Body of pancreas (tissue), 4 donors: ENCODE data around the gene EAF1. TPM values are rescaled to one million over a fixed set of nuclear protein-coding genes. Genes with fewer than 3 reads are reported as not detected.

Source experiments
- ATAC-seq: fragments of 150-250 bp; one replicate; pipeline ENCODE4 v1.9.1; 2016
- DNase-seq, 4 donors: peaks; one replicate each; pipeline ENCODE4 v3.0.0-alpha.2; 2019
- H3K27ac ChIP-seq, 4 donors: fragments of 200-600 bp; sonication (generic); 1 replicate in 3 of 4; 2 replicates in 1 of 4; pipeline versions ENCODE4 v1.5.1 to v1.6.1; 2016 to 2019; ENCODE audit warnings: mild to moderate bottlenecking in 1 of 4, mixed read lengths in 1 of 4, moderate library complexity in 1 of 4
- H3K27me3 ChIP-seq, 2 donors: fragments of 200-600 bp; sonication (generic); one replicate each; pipeline ENCODE4 v1.6.0; 2016; ENCODE audit warnings: mild to moderate bottlenecking in 1 of 2
- H3K36me3 ChIP-seq, 2 donors: fragments of 200-600 bp; sonication (generic); replicated peaks in 1 of 2; 2 replicates each; pipeline ENCODE4 v1.5.1; 2016; ENCODE audit warnings: low read depth in 2 of 2; ENCODE audit not compliant: insufficient read depth in 1 of 2
- H3K4me1 ChIP-seq: fragments of 200-600 bp; sonication (generic); one replicate; pipeline ENCODE4 v1.6.0; 2016
- H3K4me3 ChIP-seq, 2 donors: fragments of 200-600 bp; sonication (generic); 1 replicate in 1 of 2; 2 replicates in 1 of 2; pipeline ENCODE4 v1.5.1; 2016 to 2019
- H3K9me3 ChIP-seq, 3 donors: fragments of 200-600 bp; sonication (generic); 1 replicate in 2 of 3; 2 replicates in 1 of 3; pipeline ENCODE4 v1.5.1; 2016
- CTCF ChIP-seq, 7 experiments: fragments of 450-650 bp in 4 of 7; fragments of 200-600 bp in 3 of 7; sonication (generic) in 3 of 7; IDR thresholded peaks; one replicate each; pipeline ENCODE4 v1.5.1; 2016 to 2019; ENCODE audit warnings: antibody characterized with exemption in 7 of 7
- POLR2A ChIP-seq, 3 donors: fragments of 450-650 bp; IDR thresholded peaks; one replicate each; pipeline ENCODE4 v1.6.1; 2016; ENCODE audit warnings: antibody characterized with exemption in 3 of 3, mild to moderate bottlenecking in 2 of 3
- WGBS, 2 donors: methylation state at CpG; one replicate each; pipeline ENCODE4 v1.1.5; 2017; 5-methylcytosine and 5-hydroxymethylcytosine counted together
- intact Hi-C: fragments of 100-400 bp; cut with DNase I; formaldehyde crosslinking; loops from one replicate; pipeline ENCODE4 v1.15.1; 2023
- total RNA-seq, 2 donors: library from RNA; depleted of rRNA; stranded (reverse); fragments of >200 nt; gene quantifications; one replicate each; pipeline ENCODE4 v1.1.0, GENCODE V29; 2016

Gene EAF1
- total RNA-seq, 2 donors from 2014 or later = 9.1 to 12.9 TPM

- Histone ChIP-seq H3K9me3 (no peaks in the 10 kb centered on the region), H3K4me1 (peaks cover 22% of the 10 kb centered on the region), H3K27ac (peak overlapping the region in 3 of 4 donors; percentile 21 to 80 (median 78)), H3K4me3 (peak overlapping the region; percentile 64 to 83), H3K27me3 (no peaks in the 10 kb centered on the region), H3K36me3 (no peaks in the 10 kb centered on the region)
- ATAC-seq (no peak), DNase-seq (no peak)
- 33 to 47% methylated on average over 16 of the region's 16 CpGs for WGBS, 2 donors
- intact Hi-C loops = no loop called here
- TF ChIP-seq POLR2A (IDR thresholded peaks at IDR 0.05) (no peak), CTCF (IDR thresholded peaks at IDR 0.05) (no peak)
Measured at GRCh38 chr3:15426579-15427118, 749 bp upstream of the EAF1 start.

GRCh38 chr3:15427981-15428380, 583 bp downstream of the EAF1 start:
- H3K9me3 ChIP-seq = no peaks in the 10 kb centered on the region
- peaks cover 0 to 2% of the 10 kb centered on the region in 2 donors for H3K36me3 ChIP-seq
- H3K27ac ChIP-seq = peak overlapping the region; percentile 21 to 80 (median 66)
- ATAC-seq (no peak), DNase-seq (peak in 2 of 4 donors; percentile 17 to 22)
- WGBS, 2 donors = 1% methylated on average over 11 of the region's 11 CpGs
- H3K4me1 ChIP-seq = peaks cover 22% of the 10 kb centered on the region
- TF ChIP-seq POLR2A (IDR thresholded peaks at IDR 0.05) (no peak), CTCF (IDR thresholded peaks at IDR 0.05) (no peak)
- H3K4me3 ChIP-seq = peak overlapping the region; percentile 64 to 83
- intact Hi-C loops = no loop called here
- no peaks in the 10 kb centered on the region for H3K27me3 ChIP-seq

GRCh38 chr3:15428539-15428938, 1.1 kb downstream of the EAF1 start:
- TF ChIP-seq POLR2A (IDR thresholded peaks at IDR 0.05) = no peak
- no peak for TF ChIP-seq CTCF (IDR thresholded peaks at IDR 0.05)
- ATAC-seq (no peak), DNase-seq (no peak)
- Histone ChIP-seq H3K27ac (peak overlapping the region in 1 of 4 donors; percentile 6), H3K27me3 (no peaks in the 10 kb centered on the region), H3K4me1 (peaks cover 22% of the 10 kb centered on the region), H3K36me3 (peaks cover 0 to 4% of the 10 kb centered on the region in 2 donors), H3K9me3 (no peaks in the 10 kb centered on the region), H3K4me3 (peak overlapping the region in 1 of 2 donors; percentile 64)
- intact Hi-C loops = no loop called here
- WGBS, 2 donors = 4 to 6% methylated on average over 9 of the region's 9 CpGs

GRCh38 chr3:15429080-15429479, 1.7 kb downstream of the EAF1 start:
- H3K27me3 ChIP-seq = no peaks in the 10 kb centered on the region
- 89 to 91% methylated on average over 6 of the region's 6 CpGs for WGBS, 2 donors
- H3K4me1 ChIP-seq = peaks cover 22% of the 10 kb centered on the region
- no peak overlapping the region for H3K27ac ChIP-seq
- TF ChIP-seq POLR2A (IDR thresholded peaks at IDR 0.05) = no peak
- no peak for TF ChIP-seq CTCF (IDR thresholded peaks at IDR 0.05)
- DNase-seq (no peak), ATAC-seq (no peak)
- H3K36me3 ChIP-seq = peaks cover 0 to 4% of the 10 kb centered on the region in 2 donors
- H3K9me3 ChIP-seq = no peaks in the 10 kb centered on the region
- no peak overlapping the region for H3K4me3 ChIP-seq
- intact Hi-C loops = no loop called here

- DNase-seq = no peak
- intact Hi-C loops = loop anchor here (10.0 kb wide), 1 partner anchor 134 kb away; no protein-coding TSS in a partner anchor
- H3K27ac ChIP-seq = no peak overlapping the region
- WGBS, 2 donors = 85% methylated on average over 1 of the region's 1 CpG
- H3K36me3 ChIP-seq = peaks cover 0 to 11% of the 10 kb centered on the region in 2 donors
- H3K4me3 ChIP-seq = no peak overlapping the region
- H3K27me3 ChIP-seq = no peaks in the 10 kb centered on the region
- no peak for ATAC-seq
- no peak for TF ChIP-seq POLR2A (IDR thresholded peaks at IDR 0.05)
- no peak for TF ChIP-seq CTCF (IDR thresholded peaks at IDR 0.05)
- H3K9me3 ChIP-seq = no peaks in the 10 kb centered on the region
- H3K4me1 ChIP-seq = peaks cover 21% of the 10 kb centered on the region
Measured at GRCh38 chr3:15430624-15431023, 3.2 kb downstream of the EAF1 start.
